HG03439 (cell line): ENCODE data around the gene ZC2HC1B.

Experiments
- ATAC-seq: cut with Tn5 transposase; IDR thresholded peaks from one replicate; pipeline ENCODE4 v1.9.1; 2021; ENCODE audit warnings: mild to moderate bottlenecking, moderate library complexity; ENCODE audit not compliant: unreplicated experiment

The ZC2HC1B gene

GRCh38 chr6:143959927-143960326 lies 95.7 kb downstream of the ZC2HC1B start:
- ATAC-seq, result no peak

GRCh38 chr6:143961066-143961465 lies 96.8 kb downstream of the ZC2HC1B start:
- no peak for ATAC-seq

- no peak for ATAC-seq
Observed at GRCh38 chr6:143961886-143962878, 97.9 kb downstream of the ZC2HC1B start.

GRCh38 chr6:143963158-143963919 lies 99.1 kb downstream of the ZC2HC1B start:
- ATAC-seq, result no peak

GRCh38 chr6:143964674-143965081 lies 100.4 kb downstream of the ZC2HC1B start:
- ATAC-seq, result no peak

- no peak for ATAC-seq
Observed at GRCh38 chr6:143965503-143966171, 101.4 kb downstream of the ZC2HC1B start.

GRCh38 chr6:143966312-143966711 lies 102.0 kb downstream of the ZC2HC1B start:
- ATAC-seq, result no peak

- ATAC-seq, result no peak
Observed at GRCh38 chr6:143967706-143968376, 103.6 kb downstream of the ZC2HC1B start.

GRCh38 chr6:143969077-143969476 lies 104.8 kb downstream of the ZC2HC1B start:
- no peak for ATAC-seq

GRCh38 chr6:143970456-143971218 lies 106.4 kb downstream of the ZC2HC1B start:
- ATAC-seq, result no peak

GRCh38 chr6:143971482-143972205 lies 107.4 kb downstream of the ZC2HC1B start:
- ATAC-seq, result no peak

- no peak for ATAC-seq
Observed at GRCh38 chr6:143973097-143973966, 109.1 kb downstream of the ZC2HC1B start.

- no peak for ATAC-seq
Observed at GRCh38 chr6:143974089-143974488, 109.8 kb downstream of the ZC2HC1B start.

- ATAC-seq, result no peak
Observed at GRCh38 chr6:143976806-143977349, 112.6 kb downstream of the ZC2HC1B start.

GRCh38 chr6:143980921-143981320 lies 116.6 kb downstream of the ZC2HC1B start:
- no peak for ATAC-seq

- ATAC-seq, result no peak
Observed at GRCh38 chr6:143982968-143983367, 118.7 kb downstream of the ZC2HC1B start.

GRCh38 chr6:143984666-143985065 lies 120.4 kb downstream of the ZC2HC1B start:
- no peak for ATAC-seq

- no peak for ATAC-seq
Observed at GRCh38 chr6:143986463-143987065, 122.3 kb downstream of the ZC2HC1B start.
